Measurements from ENCODE around the gene EOLA1.

DNA sequence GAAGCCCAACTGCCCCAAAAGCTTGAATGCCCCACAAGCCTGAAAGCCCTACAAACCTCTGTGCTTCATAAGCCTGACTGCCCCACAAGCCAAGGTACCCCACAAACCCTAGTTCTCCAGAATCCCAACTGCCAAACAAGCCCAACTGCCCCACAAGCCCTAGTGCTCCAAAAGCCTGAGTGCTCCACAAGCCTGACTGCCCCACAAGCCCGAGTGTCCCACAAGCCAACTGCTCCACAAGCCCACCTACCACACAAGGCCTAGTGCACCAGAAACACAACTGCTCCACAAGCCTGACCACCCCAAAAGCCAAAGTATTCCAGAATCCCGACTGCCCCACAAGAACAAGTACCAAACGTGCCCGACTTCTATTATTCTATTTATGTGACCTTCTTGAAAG lies 22.5 kb downstream of the EOLA1 start:
- TF ChIP-seq, protein P1, sequence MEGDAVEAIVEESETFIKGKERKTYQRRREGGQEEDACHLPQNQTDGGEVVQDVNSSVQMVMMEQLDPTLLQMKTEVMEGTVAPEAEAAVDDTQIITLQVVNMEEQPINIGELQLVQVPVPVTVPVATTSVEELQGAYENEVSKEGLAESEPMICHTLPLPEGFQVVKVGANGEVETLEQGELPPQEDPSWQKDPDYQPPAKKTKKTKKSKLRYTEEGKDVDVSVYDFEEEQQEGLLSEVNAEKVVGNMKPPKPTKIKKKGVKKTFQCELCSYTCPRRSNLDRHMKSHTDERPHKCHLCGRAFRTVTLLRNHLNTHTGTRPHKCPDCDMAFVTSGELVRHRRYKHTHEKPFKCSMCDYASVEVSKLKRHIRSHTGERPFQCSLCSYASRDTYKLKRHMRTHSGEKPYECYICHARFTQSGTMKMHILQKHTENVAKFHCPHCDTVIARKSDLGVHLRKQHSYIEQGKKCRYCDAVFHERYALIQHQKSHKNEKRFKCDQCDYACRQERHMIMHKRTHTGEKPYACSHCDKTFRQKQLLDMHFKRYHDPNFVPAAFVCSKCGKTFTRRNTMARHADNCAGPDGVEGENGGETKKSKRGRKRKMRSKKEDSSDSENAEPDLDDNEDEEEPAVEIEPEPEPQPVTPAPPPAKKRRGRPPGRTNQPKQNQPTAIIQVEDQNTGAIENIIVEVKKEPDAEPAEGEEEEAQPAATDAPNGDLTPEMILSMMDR (conservative IDR thresholded peaks at IDR 0.05; ENCODE audit: low read depth in 2 of 2) = no peak
- TF ChIP-seq EZH2phosphoT487 (IDR thresholded peaks at IDR 0.05; ENCODE audit: unreplicated experiment) (no peak), ZNF114 (CRISPR knock-in tag; IDR thresholded peaks at IDR 0.05) (no peak), CREB1 (CRISPR knock-in tag; IDR thresholded peaks at IDR 0.05; ENCODE audit: low read depth) (no peak), POLR2AphosphoS5 (IDR thresholded peaks at IDR 0.05; ENCODE audit: low read depth) (no peak), ZNF331 (CRISPR knock-in tag; IDR thresholded peaks at IDR 0.05; ENCODE audit: low read depth) (no peak), EZH2 (IDR thresholded peaks at IDR 0.05; ENCODE audit: low read depth, unreplicated experiment) (no peak), JUNB (IDR thresholded peaks at IDR 0.05; ENCODE audit: unreplicated experiment) (no peak), STAT1 (IDR thresholded peaks at IDR 0.05; ENCODE audit: unreplicated experiment) (no peak), NANOG (IDR thresholded peaks at IDR 0.05; ENCODE audit: borderline replicate concordance) (no peak)
- TF ChIP-seq, protein P2, sequence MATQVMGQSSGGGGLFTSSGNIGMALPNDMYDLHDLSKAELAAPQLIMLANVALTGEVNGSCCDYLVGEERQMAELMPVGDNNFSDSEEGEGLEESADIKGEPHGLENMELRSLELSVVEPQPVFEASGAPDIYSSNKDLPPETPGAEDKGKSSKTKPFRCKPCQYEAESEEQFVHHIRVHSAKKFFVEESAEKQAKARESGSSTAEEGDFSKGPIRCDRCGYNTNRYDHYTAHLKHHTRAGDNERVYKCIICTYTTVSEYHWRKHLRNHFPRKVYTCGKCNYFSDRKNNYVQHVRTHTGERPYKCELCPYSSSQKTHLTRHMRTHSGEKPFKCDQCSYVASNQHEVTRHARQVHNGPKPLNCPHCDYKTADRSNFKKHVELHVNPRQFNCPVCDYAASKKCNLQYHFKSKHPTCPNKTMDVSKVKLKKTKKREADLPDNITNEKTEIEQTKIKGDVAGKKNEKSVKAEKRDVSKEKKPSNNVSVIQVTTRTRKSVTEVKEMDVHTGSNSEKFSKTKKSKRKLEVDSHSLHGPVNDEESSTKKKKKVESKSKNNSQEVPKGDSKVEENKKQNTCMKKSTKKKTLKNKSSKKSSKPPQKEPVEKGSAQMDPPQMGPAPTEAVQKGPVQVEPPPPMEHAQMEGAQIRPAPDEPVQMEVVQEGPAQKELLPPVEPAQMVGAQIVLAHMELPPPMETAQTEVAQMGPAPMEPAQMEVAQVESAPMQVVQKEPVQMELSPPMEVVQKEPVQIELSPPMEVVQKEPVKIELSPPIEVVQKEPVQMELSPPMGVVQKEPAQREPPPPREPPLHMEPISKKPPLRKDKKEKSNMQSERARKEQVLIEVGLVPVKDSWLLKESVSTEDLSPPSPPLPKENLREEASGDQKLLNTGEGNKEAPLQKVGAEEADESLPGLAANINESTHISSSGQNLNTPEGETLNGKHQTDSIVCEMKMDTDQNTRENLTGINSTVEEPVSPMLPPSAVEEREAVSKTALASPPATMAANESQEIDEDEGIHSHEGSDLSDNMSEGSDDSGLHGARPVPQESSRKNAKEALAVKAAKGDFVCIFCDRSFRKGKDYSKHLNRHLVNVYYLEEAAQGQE (IDR thresholded peaks at IDR 0.05; ENCODE audit: unreplicated experiment) = no peak

Measured in GM23338 (cell line).